K562 (cell line): Measurements from ENCODE around the gene HTR4. TPM values are rescaled to one million over a fixed set of nuclear protein-coding genes. Genes with fewer than 3 reads are reported as not detected.

Experiments used
- ATAC-seq: fragments of 200-7000 bp; cut with Tn5 transposase; 3 replicates; pipeline ENCODE4 v1.9.1; 2020; ENCODE audit warnings: moderate library complexity
- BruUV-seq: library from RNA; stranded (reverse); fragments of 400-500 nt; replicated peaks from 2 replicates; lab custom pipeline; 2021; lab: Mats Ljungman, UMichigan
- CTCF ChIA-PET: fragments of 300-600 bp; formaldehyde crosslinking; extraction: SDS; loops from one replicate; lab custom pipeline; 2021; ENCODE audit warnings: low intra/inter-chr PET ratio; lab: Yijun Ruan, JAX
- POLR2A ChIA-PET: fragments of 300-600, 350-650 bp; sonication (Branson Sonifier 250); formaldehyde crosslinking; extraction: SDS; loops from one replicate; lab custom pipeline; 2021; ENCODE audit warnings: antibody characterized with exemption, inconsistent platforms; lab: Yijun Ruan, JAX
- DNase-seq, 4 experiments: peaks; one replicate each; pipeline versions ENCODE4 v3.0.0 to v3.0.0-alpha.2; 2011 to 2018; ENCODE audit warnings: low spot score in 3 of 4, mixed read lengths in 3 of 4; ENCODE audit errors: extremely low read depth in 1 of 4
- FAIRE-seq: peaks from 2 replicates; lab custom pipeline; 2011; peaks lifted over from hg19 to GRCh38; lab: Jason Lieb, UNC
- H2AFZ ChIP-seq: 2 replicates; pipeline ENCODE4 v1.6.0; 2011; ENCODE audit warnings: low read depth, low read length, control low read depth, inconsistent platforms
- H3K27ac ChIP-seq: fragments of 200-600 bp; 3 replicates; pipeline ENCODE4 v1.8.0; 2011; ENCODE audit warnings: low read depth, mild to moderate bottlenecking, control low read depth, inconsistent platforms, low read length, moderate library complexity, mixed read lengths; ENCODE audit errors: extremely low read depth
- H3K27me3 ChIP-seq, 2 experiments: fragments of 300-600 bp in 1 of 2; 2 replicates in 1 of 2; 3 replicates in 1 of 2; pipeline versions ENCODE4 v1.6.0 to v1.8.0; 2011; ENCODE audit warnings: inconsistent platforms in 2 of 2, low read length in 2 of 2, mild to moderate bottlenecking in 1 of 2, mixed read lengths in 1 of 2, moderate library complexity in 1 of 2; ENCODE audit not compliant: control insufficient read depth in 2 of 2, insufficient read depth in 2 of 2
- H3K36me3 ChIP-seq: fragments of 300-600 bp; 3 replicates; pipeline ENCODE4 v1.8.0; 2011; ENCODE audit warnings: mild to moderate bottlenecking, low read length, inconsistent platforms; ENCODE audit not compliant: control insufficient read depth, insufficient read depth
- H3K4me1 ChIP-seq, 2 experiments: fragments of 200-600 bp in 1 of 2; replicated peaks in 1 of 2; 2 replicates in 1 of 2; 3 replicates in 1 of 2; pipeline versions ENCODE4 v1.5.1 to v1.8.0; 2011; ENCODE audit warnings: inconsistent platforms in 2 of 2, low read length in 2 of 2, mild to moderate bottlenecking in 1 of 2, mixed read lengths in 1 of 2, moderate library complexity in 1 of 2; ENCODE audit not compliant: control insufficient read depth in 2 of 2, insufficient read depth in 2 of 2
- H3K4me2 ChIP-seq: 2 replicates; pipeline ENCODE4 v1.6.1; 2011; ENCODE audit warnings: low read length, control low read depth, inconsistent platforms, mixed read lengths; ENCODE audit not compliant: insufficient read depth
- H3K4me3 ChIP-seq: fragments of 200-600 bp; sonication (generic), shearing (Covaris generic); 2 replicates; pipeline ENCODE4 v1.5.1; 2016; ENCODE audit warnings: control low read depth, inconsistent platforms
- H3K79me2 ChIP-seq: fragments of 200-600 bp; 3 replicates; pipeline ENCODE4 v1.8.0; 2011; ENCODE audit warnings: low read length, inconsistent platforms; ENCODE audit not compliant: control insufficient read depth, insufficient read depth
- H3K9ac ChIP-seq, 2 experiments: 2 replicates each; pipeline versions ENCODE4 v1.6.0 to v1.6.1; 2011; ENCODE audit warnings: low read depth in 2 of 2, low read length in 2 of 2, control low read depth in 1 of 2, inconsistent platforms in 1 of 2, mild to moderate bottlenecking in 1 of 2, mixed read lengths in 1 of 2; ENCODE audit not compliant: insufficient read depth in 1 of 2
- H3K9me1 ChIP-seq: one replicate; pipeline ENCODE4 v1.6.0; 2011; ENCODE audit warnings: inconsistent platforms, mild to moderate bottlenecking, low read length, moderate library complexity; ENCODE audit not compliant: control insufficient read depth, insufficient read depth
- H3K9me3 ChIP-seq: replicated peaks from 2 replicates; pipeline ENCODE4 v1.5.1; 2011; ENCODE audit warnings: low read depth, low read length, inconsistent platforms; ENCODE audit not compliant: control insufficient read depth, insufficient read depth
- H4K20me1 ChIP-seq: replicated peaks from 2 replicates; pipeline ENCODE4 v1.6.1; 2011; ENCODE audit warnings: low read length, inconsistent platforms, mixed read lengths; ENCODE audit not compliant: control insufficient read depth, insufficient read depth
- CBX8 ChIP-seq: fragments of 200-600 bp; sonication (generic); IDR thresholded peaks from 2 replicates; pipeline ENCODE4 v1.6.1; 2012; ENCODE audit warnings: borderline replicate concordance, mixed run types, low read depth, mild to moderate bottlenecking, moderate library complexity, mixed read lengths, low read length, control low read depth, inconsistent platforms; ENCODE audit not compliant: poor library complexity, severe bottlenecking; ENCODE audit errors: extremely low read depth
- CEBPG ChIP-seq, 3 experiments: fragments of 200-800 bp in 1 of 3; sonication (Bioruptor generic) in 1 of 3; sonication (generic) in 1 of 3; formaldehyde crosslinking in 1 of 3; IDR thresholded peaks in 2 of 3; conservative IDR thresholded peaks in 1 of 3; 2 replicates each; pipeline versions ENCODE4 v1.6.1 to v1.8.0; 2016 to 2022; ENCODE audit warnings: missing compliant biosample characterization in 2 of 3, missing genetic modification characterization in 2 of 3, mild to moderate bottlenecking in 1 of 3, missing genetic modification reagents in 1 of 3
- EHMT2 ChIP-seq: fragments of 450-650 bp; IDR thresholded peaks from 2 replicates; pipeline ENCODE4 v1.6.1; 2018; ENCODE audit warnings: antibody characterized with exemption
- ELF4 ChIP-seq: fragments of 450-650 bp; formaldehyde crosslinking; IDR thresholded peaks from 2 replicates; pipeline ENCODE4 v1.4.0; 2022; ENCODE audit warnings: missing genetic modification characterization
- GATAD2A ChIP-seq: fragments of 450-650 bp; IDR thresholded peaks from 2 replicates; pipeline ENCODE4 v1.6.1; 2017
- MAFK ChIP-seq: IDR thresholded peaks from 2 replicates; pipeline ENCODE4 v1.6.1; 2011; ENCODE audit warnings: low read length, improper control_type of control experiment
- MTA1 ChIP-seq: fragments of 450-650 bp; IDR thresholded peaks from 2 replicates; pipeline ENCODE4 v1.6.1; 2017; ENCODE audit warnings: borderline replicate concordance
- PHF20 ChIP-seq: fragments of 450-650 bp; IDR thresholded peaks from 2 replicates; pipeline ENCODE4 v1.6.1; 2018; ENCODE audit not compliant: partially characterized antibody
- RBM15 ChIP-seq: fragments of 200-400 bp; formaldehyde crosslinking; IDR thresholded peaks from 2 replicates; pipeline ENCODE4 v1.6.1; 2018; ENCODE audit warnings: mild to moderate bottlenecking, low read length, moderate library complexity; ENCODE audit not compliant: insufficient read depth
- TAF1 ChIP-seq: IDR thresholded peaks from 2 replicates; pipeline ENCODE4 v1.6.1; 2011; ENCODE audit warnings: mild to moderate bottlenecking, low read length, moderate library complexity; ENCODE audit not compliant: insufficient read depth, control insufficient read depth, severe bottlenecking; ENCODE audit errors: extremely low read depth
- TAF7 ChIP-seq: fragments of 450-650 bp; IDR thresholded peaks from 2 replicates; pipeline ENCODE4 v1.6.1; 2016; ENCODE audit warnings: missing genetic modification characterization, missing compliant biosample characterization
- ZC3H8 ChIP-seq: fragments of 450-650 bp; IDR thresholded peaks from 2 replicates; pipeline ENCODE4 v1.6.1; 2017
- ZNF347 ChIP-seq: fragments of 450-650 bp; formaldehyde crosslinking; IDR thresholded peaks from 2 replicates; pipeline ENCODE4 v1.4.0; 2020; ENCODE audit warnings: low read depth, mild to moderate bottlenecking, moderate library complexity
- ZNF407 ChIP-seq: fragments of 450-650 bp; IDR thresholded peaks from 2 replicates; pipeline ENCODE4 v1.6.1; 2016; ENCODE audit warnings: low read depth
- WGBS: fragments of 100-300 bp; shearing (Covaris generic); methylation state at CpG from one replicate; pipeline ENCODE4 v1.1.6; 2016; ENCODE audit warnings: low coverage, mixed read lengths; ENCODE audit not compliant: insufficient coverage; ENCODE audit errors: missing lambda C conversion rate; 5-methylcytosine and 5-hydroxymethylcytosine counted together
- in situ Hi-C: fragments of 300-500 bp; cut with MboI; formaldehyde crosslinking; loops from 4 replicates; pipeline ENCODE4 v1.15.0; 2018; ENCODE audit warnings: inconsistent platforms, mixed read lengths
- intact Hi-C: fragments of 100-400 bp; cut with micrococcal nuclease; formaldehyde crosslinking; loops from 2 replicates; pipeline ENCODE4 v1.14.2; 2022
- polyA plus RNA-seq, 8 experiments: library from polyadenylated mRNA; depleted of rRNA in 4 of 8; stranded (reverse) in 5 of 8; unstranded in 3 of 8; fragments of >200 nt; fragmentation: Nextera tagmentation in 2 of 8; fragmentation: Illumina TruSeq in 1 of 8; extraction: Ambion mirVana in 2 of 8; extraction: Trizol in 1 of 8; gene quantifications; 2 replicates each; pipeline versions ENCODE4 v1.2.1 to v1.2.3, GENCODE V29; 2011 to 2014; ENCODE audit warnings: inconsistent platforms in 1 of 8, missing spikeins in 1 of 8
- total RNA-seq, 7 experiments: library from RNA; depleted of rRNA in 6 of 7; stranded (reverse); fragments of >200 nt in 6 of 7; fragmentation: Illumina TruSeq in 2 of 7; extraction: Trizol in 2 of 7; gene quantifications; 2 replicates each; pipeline versions ENCODE4 v1.2.1 to v1.2.3, GENCODE V29; 2011 to 2021; ENCODE audit warnings: low replicate concordance in 1 of 7

Gene HTR4
- total and polyA plus RNA-seq, 9 of the 15 experiments (the other 6 are each of a cell fraction or from before 2014, with no cell fraction given): 0.13 TPM; not detected in 8

DNA sequence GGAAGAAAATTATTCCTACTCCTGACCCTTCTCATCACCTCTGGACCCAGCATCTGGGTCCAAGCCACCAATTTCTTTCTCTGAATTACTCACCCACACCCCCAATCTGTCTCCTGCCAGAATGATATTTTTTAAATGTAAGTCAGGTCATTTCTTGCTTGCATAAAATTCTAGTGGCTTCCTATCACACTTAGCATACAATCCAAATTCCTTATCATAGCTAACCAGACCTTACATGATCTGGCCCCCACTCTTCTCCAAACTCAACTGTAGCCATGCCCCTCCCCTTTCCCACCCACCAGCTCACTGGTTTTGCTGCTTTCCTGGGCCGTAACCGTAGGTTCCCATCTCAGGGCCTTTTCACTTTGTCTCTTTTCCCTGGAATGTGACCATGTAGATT, 15.2 kb downstream of the HTR4 start:
- Histone ChIP-seq H3K79me2 (no peaks in the 10 kb centered on the region), H3K4me3 (no peak overlapping the region), H3K4me1 (peaks cover 4 to 31% of the 10 kb centered on the region in 2 experiments; a peak in 4 of 5 replicates), H3K9me1 (no peaks in the 10 kb centered on the region), H3K4me2 (peak overlapping the region; percentile 22), H3K9ac (0 out of 4 replicates have a peak overlapping the region, but pooled peaks of 1 of the 2 experiments have one; percentile 23), H3K27ac (peak overlapping the region; percentile 71), H3K9me3 (no peaks in the 10 kb centered on the region), H2AFZ (peak overlapping the region; percentile 82), H3K36me3 (no peaks in the 10 kb centered on the region), H4K20me1 (no peaks in the 10 kb centered on the region), H3K27me3 (no peaks in the 10 kb centered on the region)
- 0% methylated on average over 2 of the region's 2 CpGs for WGBS
- peak; percentile 93 to 97 (median 95) for DNase-seq
- no TSS peak for BruUV-seq
- intact Hi-C loops (loop anchor here (1.0 to 2.0 kb wide), 2 partner anchors 16 to 43 kb away; no protein-coding TSS in a partner anchor), in situ Hi-C loops (no loop called here)
- ChIA-PET CTCF (no interaction called here), POLR2A (interaction anchor here (0.7 to 2.1 kb wide), 4 partner anchors 10 to 360 kb away, joined by 3 to 13 read pairs (median 5); no protein-coding TSS in a partner anchor)
- FAIRE-seq: peak; percentile 94
- ATAC-seq: peak; percentile 95
- no peak for TF ChIP-seq TAF7 (tag)
- TF ChIP-seq RBM15: no peak
- TF ChIP-seq ZNF407: no peak
- TF ChIP-seq TAF1: no peak
- TF ChIP-seq MAFK: peak; percentile 21; the same call in 1 of the 2 replicates
- peak; percentile 46; the same call in 1 of the 2 replicates for TF ChIP-seq ELF4 (CRISPR knock-in tag)
- peak; percentile 78 for TF ChIP-seq GATAD2A
- no peak for TF ChIP-seq PHF20
- no peak for TF ChIP-seq ZNF347 (CRISPR knock-in tag)
- TF ChIP-seq CEBPG (CRISPR knock-in tag; IDR thresholded peaks at IDR 0.05): no peak
- no peak for TF ChIP-seq CEBPG (tag; conservative IDR thresholded peaks at IDR 0.05 in 1 of 2, IDR thresholded peaks at IDR 0.05 in 1 of 2)
- TF ChIP-seq EHMT2: peak; percentile 81
- no peak for TF ChIP-seq CBX8
- TF ChIP-seq ZC3H8: no peak
- TF ChIP-seq MTA1: peak; percentile 64; the same call in 1 of the 2 replicates
